NK-92 (cell line): ENCODE results near the gene INPP5J.
"Not testable (repeated sequence)": the region's sequence is repeated elsewhere in the genome, so short reads cannot be mapped to it uniquely, and the experiment has no call there.

Source experiments
- DNase-seq: peaks from one replicate; lab custom pipeline; 2025; ENCODE audit not compliant: unreplicated experiment; lab: John Stamatoyannopoulos, UW

INPP5J gene

DNA sequence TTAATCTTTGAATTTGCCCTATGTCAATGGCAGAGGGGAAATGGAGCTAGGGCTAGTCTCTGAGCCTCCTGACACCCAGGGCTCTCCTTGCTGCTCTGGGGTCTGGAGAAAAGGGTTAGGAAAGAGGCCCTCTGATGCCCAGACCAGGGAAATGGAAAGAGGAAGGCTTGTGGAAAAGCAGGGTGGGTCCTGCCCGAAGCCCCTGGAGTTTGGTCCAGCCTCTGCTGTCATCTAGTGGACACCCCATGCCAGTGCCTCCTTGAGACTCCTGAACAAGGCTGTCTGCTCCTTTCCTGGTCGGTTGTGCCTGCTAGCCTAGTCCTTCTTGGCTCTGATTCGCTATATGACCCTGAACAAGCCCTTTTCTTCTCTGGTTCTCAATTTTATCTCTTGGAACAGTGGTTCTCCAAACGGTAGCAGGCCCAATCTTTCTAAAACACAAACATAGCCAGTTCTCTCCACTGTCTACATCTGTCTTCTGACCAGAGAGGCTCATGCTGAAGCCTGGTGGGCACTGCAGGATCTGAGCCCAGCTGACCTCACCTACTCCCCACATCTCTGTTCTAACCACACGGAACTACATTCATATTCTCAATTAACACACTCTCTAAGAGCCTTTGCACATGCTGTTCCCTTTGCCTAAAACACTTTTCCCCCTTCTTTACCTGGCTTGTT is 26.3 kb downstream of the INPP5J start:
- no peak for DNase-seq

DNA sequence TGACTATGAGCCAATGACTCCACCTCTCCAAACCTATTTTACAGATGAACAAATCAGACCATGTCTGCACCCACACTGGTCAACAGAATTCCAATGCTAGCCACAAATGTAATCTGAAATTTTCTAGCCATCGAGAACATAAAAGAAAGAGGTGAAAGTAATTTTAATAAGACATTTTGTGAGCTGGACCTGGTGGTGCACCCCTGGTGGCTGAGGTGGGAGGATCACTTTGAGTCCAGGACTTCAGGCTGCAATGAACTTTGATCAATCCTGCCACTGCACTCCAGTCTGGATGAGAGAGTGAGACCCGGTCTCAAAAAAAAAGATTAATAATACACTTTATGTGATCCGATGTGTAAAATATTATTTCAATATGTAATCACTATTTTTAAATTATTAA is 27.8 kb downstream of the INPP5J start:
- no peak for DNase-seq

- DNase-seq: no peak
These were observed 29.1 kb downstream of the INPP5J start for GRCh38 chr22:31151872-31152271.

- DNase-seq: no peak
These were observed 30.6 kb downstream of the INPP5J start for GRCh38 chr22:31153357-31153756.

GRCh38 chr22:31154975-31155374 is 32.2 kb downstream of the INPP5J start:
- no peak for DNase-seq

- DNase-seq: no peak
These were observed 32.7 kb downstream of the INPP5J start for GRCh38 chr22:31155422-31155821.

DNA sequence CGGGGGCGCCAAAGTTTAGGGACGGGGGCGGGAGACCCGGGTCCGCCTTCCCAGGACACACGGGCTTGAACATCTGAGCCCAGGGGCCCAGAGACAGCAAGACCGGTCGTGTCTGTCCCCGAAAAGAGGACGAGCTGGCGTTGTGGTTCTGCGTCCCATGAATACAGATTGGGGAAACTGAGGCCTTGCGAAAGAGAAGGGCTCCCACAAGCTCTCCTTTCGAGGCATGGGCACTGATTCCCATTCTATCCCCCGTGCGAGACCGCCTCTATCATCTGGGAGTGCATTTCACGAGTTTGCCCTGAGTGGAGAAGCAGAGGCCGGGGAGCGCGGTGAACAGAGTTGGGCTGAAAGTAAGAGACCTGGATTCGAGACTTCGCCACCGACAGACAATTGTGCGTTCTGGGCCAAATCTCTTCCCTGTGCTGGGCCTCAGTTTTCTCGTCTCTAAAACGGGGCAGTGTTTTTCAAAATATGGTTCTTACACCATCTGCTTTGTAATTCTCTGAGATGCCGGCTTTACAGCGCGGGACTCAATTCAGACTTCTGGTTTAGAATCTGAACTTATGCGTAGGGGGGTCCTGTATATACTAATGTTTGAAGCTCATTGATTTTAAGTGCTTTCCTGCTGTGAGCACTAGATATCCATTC is 37.7 kb downstream of the INPP5J start:
- DNase-seq: no peak

GRCh38 chr22:31161386-31161785 is 38.6 kb downstream of the INPP5J start:
- DNase-seq: no peak

- no peak for DNase-seq
These were observed 39.4 kb downstream of the INPP5J start for GRCh38 chr22:31162015-31162765.

- DNase-seq: no peak
These were observed 48.2 kb downstream of the INPP5J start for GRCh38 chr22:31170971-31171370.

DNA sequence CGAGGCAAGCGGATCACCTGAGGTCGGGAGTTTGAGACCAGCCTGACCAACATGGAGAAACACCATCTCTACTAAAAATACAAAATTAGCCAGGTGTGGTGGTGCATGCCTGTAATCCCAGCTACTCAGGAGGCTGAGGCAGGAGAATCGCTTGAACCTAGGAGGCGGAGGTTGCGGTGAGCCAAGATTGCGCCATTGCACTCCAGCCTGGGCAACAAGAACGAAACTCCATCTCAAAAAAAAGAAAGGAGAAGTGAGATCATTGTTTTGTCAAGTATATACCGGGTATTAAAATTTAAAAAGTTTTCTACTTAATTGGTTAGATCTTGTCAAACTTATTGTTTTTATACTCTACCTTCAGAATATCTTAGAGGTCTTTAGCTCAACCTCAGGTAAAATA is 49.0 kb downstream of the INPP5J start:
- not testable (repeated sequence) for DNase-seq

DNA sequence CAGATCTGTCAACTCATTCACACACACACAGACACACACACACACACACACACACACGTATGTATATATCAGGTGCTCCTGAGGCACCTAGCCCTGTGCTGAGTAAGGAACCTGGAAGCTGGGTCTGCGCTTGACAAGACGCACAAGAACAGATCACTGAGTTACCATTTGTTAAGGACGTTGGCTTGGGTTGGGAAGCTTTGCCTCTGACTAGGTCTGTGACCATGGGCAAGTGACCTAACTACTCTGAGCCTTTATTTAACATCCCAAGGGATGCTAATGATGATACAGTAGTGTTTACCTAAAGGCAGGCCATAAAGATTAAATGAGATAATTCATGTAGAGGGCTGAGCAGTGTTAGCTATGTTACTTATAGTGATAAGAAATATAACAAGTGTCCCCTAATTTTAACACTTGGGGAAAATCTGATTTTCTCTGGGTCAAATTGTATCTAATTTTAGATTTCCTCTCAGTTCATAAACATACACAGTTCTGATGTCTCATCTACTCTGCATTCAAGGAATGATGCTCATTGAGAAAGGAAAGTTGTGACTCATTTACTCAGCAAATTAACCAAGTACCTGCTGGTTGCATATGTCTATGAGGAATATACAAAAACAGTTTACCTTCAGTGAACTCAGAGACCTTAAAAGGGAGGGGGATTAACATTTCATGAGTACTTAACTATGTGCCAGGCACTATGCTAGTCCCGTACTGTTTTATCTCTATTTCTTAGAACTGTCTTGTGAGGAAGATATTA is 50.8 kb downstream of the INPP5J start:
- DNase-seq: no peak

DNA sequence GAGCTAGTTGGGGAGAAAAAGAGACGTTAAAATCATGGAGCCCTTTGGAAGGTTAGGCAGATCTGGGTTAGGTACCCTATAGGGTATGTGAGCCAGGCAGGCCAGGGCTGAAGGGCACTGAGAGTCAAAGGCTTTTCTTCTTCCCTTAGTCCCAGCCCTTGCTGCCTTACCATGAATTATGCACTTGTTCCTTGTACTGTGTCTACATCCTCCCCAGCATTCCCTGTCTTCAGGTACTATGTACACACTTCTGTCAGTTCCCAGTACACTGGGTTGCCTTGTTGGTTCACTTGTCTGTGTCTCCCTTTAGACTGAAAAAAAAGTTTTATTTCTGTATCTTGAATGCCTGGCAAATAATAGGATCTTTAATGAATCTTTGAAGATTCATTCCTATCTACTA is 54.2 kb downstream of the INPP5J start:
- DNase-seq: no peak

- DNase-seq: no peak
These were observed 54.8 kb downstream of the INPP5J start for GRCh38 chr22:31177420-31178162.

GRCh38 chr22:31178859-31179258 is 56.1 kb downstream of the INPP5J start:
- no peak for DNase-seq

GRCh38 chr22:31179345-31179744 is 56.6 kb downstream of the INPP5J start:
- DNase-seq: no peak

DNA sequence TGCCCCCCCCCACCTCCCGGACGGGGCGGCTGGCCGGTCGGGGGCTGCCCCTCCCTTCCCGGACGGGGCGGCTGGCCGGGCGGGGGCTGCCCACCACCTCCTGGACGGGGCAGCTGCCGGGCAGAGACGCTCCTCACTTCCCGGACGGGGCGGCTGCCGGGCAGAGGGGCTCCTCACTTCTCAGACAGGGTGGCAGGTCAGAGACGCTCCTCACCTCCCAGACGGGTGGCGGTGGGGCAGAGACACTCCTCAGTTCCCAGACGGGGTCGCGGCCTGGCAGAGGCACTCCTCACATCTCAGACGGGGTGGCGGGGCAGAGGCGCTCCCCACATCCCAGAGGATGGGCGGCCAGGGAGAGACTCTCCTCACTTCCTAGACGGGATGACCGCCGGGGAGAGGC is 61.2 kb downstream of the INPP5J start:
- no peak for DNase-seq
